Hindlimb muscle (tissue), 1 donor: ENCODE measurements around the gene IL11. TPM values are rescaled to one million over a fixed set of nuclear protein-coding genes. Genes with fewer than 3 reads are reported as not detected.
A peak's percentile ranks its signal among the peaks of the same experiment; 100 is the strongest.
"Not testable (repeated sequence)": the region's sequence is repeated elsewhere in the genome, so short reads cannot be mapped to it uniquely, and the experiment has no call there.

Experiments
- DNase-seq: peaks from one replicate; pipeline ENCODE4 v3.0.0-alpha.2; 2013
- polyA plus RNA-seq: library from polyadenylated mRNA; unstranded; fragments of 120-200 nt; gene quantifications from one replicate; pipeline ENCODE4 v1.2.1, GENCODE V29; 2013; ENCODE audit not compliant: insufficient read length

IL11 gene
- polyA plus RNA-seq, 1 donor, result 0.25 TPM

DNA sequence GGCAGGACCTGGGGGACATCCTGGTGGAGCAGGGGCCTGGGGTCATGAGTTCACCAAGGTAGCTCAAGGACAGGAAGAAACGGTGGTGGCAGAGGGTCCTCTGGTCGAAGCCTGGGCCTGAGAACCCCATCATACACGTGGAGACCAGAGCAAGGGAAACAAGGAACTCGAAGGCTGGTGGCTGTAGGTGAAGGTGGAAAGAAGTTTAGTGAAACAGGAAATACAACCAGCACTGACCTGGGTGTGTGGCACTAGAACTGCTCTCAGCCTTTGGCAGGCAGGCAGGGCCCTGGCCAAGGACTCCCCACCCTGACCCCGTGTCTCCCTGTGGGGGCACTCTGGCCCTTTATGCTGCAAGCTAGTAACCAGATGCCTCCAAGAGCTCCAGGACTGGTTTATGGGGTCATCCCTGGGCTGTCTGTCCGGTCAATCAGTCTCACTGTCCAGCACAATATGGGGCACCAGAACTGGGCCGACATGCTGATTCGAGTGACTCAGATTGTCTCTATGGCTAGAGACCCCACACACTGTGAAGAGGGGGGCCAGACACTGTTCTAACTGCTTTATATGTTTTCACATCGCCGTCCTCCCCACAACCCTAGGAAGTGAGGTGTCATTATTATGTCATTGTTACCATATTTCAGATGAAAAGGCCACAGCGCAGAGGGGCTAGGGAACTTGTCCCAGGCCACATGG lies 19.5 kb downstream of the IL11 start:
- DNase-seq, result no peak

- no peak for DNase-seq
Observed at GRCh38 chr19:55348317-55349034, 21.8 kb downstream of the IL11 start.

DNA sequence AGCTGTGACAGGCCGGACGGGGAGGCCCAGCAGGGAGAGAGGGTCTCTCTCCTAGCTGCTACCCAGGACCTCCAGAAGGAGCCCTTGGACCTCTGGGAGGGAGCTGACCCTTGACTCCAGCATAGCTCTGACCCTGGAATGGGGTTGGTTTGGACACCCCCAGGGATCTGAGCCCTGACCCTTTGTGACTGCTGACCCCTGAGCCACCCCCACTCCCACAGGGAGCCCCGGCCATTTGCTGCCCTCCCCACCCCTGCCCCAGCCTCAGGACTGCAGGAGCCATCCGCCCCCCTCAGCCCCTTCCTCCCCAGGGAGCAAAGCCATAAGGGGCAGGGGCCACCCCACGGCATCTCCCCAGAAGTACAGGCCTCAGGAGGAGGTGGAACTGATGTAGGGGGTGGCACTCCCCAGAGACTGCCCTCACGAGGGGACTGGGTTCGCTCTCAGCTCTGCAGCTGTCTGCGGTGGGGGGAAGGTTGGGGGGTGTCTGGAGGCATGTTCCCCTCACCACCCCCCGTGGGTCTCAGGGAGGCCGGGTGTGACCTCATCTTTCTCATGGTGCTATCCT lies 22.7 kb downstream of the IL11 start:
- no peak for DNase-seq

DNA sequence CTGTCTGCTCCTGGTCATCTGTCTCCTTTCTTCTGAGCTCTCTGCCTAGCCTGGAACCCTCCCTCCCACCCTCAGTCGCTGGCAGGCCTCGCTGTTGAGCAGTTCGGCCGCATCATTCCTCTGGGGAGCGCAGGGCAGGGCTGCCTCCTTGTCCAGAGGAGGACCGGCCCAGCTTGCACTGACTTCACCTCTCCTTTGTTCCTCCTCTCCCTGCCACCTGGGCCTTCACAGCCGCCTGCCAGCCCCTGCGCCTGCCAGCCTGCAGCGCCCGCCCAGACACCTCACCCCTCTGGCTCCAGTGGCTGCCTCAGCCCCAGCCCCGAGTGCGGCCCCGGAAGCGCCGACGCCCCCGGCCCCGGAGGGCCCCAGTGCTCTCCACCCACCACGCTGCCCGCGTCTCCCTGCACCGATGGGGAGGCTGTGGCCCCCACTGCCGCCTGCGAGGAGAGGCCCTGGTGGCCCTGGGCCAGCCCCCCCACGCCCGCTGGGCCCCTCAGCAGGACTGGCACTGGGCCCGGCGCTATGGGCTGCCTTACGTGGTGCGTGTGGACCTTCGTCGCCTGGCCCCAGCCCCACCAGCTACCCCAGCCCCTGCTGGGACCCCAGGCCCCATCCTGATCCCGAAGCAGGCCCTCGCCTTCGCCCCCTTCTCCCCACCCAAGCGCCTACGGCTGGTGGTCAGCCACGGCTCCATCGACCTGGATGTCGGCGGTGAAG lies 23.4 kb downstream of the IL11 start:
- no peak for DNase-seq

- peak; percentile 57 for DNase-seq
Observed at GRCh38 chr19:55345818-55346724, 24.2 kb downstream of the IL11 start.

GRCh38 chr19:55345101-55345817 lies 25.0 kb downstream of the IL11 start:
- DNase-seq, result no peak

GRCh38 chr19:55344444-55344843 lies 25.8 kb downstream of the IL11 start:
- peak; percentile 43 for DNase-seq

DNA sequence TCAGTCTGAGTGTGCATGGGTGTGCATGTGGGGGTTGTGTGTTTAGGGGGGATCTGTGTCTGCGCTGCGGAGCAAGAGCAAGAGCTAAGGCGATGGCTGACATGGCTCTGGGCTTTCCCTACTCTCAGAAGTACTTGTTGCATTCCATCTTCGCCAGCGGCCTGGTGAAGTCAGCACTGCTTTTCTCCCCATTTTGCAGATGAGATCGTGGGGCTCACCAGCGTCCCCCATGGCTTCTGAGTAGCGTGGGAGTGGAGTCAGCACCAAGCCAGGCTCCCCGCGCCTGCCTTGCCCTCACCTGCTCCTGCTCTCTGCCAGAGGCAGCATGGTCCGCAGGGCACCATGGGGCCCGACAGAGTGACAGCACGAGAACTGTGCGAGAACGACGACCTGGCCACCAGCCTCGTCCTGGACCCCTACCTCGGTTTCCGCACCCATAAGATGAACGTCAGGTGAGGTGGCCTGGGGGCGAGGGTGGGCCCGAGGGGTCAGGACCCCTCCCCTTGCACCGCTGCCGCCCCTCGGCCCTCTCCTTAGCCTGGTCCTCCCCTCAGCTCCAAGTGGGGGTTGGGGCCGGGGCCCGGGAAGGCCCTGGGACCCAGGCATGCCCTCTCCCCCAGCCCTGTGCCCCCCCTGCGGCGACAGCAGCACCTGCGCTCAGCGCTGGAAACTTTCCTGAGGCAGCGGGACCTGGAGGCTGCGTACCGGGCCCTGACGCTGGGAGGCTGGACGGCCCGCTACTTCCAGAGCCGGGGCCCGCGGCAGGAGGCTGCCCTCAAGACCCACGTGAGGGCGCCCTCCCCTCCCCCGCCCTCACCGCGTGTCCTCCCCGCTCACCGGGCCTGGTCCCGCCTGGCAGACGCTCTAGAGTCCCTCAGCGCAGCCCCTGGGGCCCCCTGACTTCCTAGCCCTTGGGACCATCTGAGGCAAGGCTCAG lies 28.4 kb downstream of the IL11 start:
- DNase-seq, result no peak

DNA sequence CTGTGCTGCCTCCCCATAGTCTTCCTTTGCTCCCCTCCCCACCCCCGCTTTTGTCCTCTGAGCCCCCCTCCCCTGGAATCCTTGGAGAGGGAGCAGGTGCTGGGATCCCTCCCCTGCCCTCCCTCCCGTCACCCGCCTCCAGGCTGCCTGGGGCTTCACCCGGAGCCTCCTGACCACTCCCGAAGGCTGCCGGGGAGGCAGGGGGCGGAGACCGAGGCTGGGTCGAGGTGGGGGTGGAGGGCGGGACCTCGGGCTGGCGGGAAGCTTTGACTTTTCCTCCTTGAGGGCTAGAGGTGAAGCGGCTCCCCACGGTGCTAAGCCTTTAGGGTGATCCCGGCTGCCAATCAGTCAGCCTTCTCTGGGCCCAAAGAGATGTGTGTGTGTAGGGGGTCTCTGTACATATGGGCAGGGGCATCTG lies 29.1 kb downstream of the IL11 start:
- peak; percentile 75 for DNase-seq

GRCh38 chr19:55340784-55341147 lies 29.5 kb downstream of the IL11 start:
- no peak for DNase-seq

DNA sequence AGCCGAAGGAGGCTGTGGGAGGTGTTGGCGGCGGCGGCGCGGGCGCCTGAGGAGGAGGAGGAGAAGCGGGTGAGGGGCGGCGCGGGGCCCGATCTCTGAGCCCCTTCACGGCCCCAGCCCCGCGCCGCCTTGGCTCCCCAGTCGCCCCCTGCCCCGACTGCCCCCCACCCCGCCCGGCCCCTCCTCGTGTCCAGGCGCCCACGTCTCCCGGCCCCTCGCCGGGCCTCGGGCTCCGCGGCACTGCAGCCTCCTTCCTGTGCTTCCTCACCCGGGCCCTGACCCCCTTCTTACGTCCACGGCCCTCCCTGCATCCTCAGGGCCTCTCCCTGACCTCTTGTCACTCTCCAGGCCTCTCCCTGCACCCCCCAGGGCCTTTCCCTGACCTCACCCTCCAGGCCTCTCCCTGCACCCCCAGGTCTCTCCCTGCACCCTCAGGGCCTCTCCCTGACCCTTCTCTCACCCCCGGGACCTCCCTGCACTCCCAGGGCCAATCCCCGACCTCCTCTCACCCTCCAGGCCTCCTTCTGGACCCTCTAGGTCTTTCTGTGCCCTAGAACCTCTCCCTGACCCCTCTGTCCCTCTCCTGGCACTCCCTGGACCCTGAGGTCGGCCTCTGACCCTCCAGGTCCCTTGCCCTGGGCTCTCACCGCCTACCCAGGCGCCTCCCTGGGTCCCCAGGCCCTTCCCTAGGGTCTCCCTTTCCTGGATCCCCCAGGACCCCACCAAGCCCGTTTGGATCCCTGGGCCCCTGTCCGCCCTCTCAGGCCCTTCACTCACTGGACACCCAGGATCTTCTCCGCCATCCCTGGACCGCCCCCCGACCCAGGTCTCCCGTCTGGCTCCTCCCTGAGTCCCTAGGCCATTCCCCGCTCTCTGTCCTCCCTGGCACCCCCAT lies 30.1 kb downstream of the IL11 start:
- peak; percentile 36 for DNase-seq

- DNase-seq, result peak; percentile 100
Observed at GRCh38 chr19:55339105-55339888, 31.0 kb downstream of the IL11 start, which contains the start of gene KMT5C. Gene KMT5C, plus strand, starts transcription at chr19:55339876. Its CDS starts 2,061 bp downstream, at chr19:55341937.

GRCh38 chr19:55336101-55336500 lies 34.2 kb downstream of the IL11 start:
- DNase-seq, result no peak

DNA sequence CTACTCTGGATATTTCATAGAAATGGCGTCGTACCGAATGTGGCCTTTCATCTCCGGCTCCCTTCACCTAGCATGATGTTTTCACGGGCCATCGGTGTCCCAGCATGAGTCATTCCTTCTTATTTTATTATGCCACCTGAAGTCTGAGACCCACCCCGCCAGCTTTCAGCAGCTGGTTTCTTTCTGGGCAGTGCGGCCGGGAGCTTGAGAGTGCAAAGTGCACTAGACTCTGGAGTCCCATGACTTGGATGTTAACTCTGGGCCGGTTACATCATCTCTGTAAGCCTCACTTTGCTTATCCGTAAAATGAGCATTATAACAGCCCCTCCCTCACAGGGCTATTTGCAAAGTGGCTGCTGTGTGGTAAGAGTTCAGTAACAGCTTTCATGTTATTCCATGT lies 36.4 kb downstream of the IL11 start:
- DNase-seq, result no peak

GRCh38 chr19:55329791-55330190 lies 40.5 kb downstream of the IL11 start:
- not testable (repeated sequence) for DNase-seq

GRCh38 chr19:55328774-55329318 lies 41.4 kb downstream of the IL11 start:
- DNase-seq, result not testable (repeated sequence)

GRCh38 chr19:55325172-55325571 lies 45.1 kb downstream of the IL11 start, which contains the start of gene TMEM150B:
Gene TMEM150B, minus strand, starts transcription at chr19:55325341. Its CDS starts 4,305 bp downstream, at chr19:55321036.
- no peak for DNase-seq

DNA sequence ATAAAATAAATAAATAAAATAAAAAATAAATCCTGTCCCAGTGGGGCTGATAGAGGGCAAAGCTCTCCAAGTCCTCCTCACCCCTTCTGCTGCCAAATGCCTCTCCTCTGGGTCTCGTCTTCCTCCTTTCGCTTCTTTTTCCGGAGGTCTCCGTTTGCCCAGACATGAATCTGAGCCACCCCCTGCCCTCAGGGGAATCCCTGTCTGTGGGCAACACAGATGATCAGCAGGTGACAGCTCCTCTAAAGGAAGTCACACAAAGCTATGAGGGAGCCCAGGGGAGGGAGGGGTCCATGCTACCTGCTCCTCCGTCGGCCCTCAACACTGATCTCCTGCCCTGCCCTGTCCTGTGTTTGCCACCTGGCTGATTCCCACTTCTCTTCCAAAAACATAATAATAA lies 45.6 kb downstream of the IL11 start:
- no peak for DNase-seq
